Omental fat pad (tissue), 4 donors: ENCODE results near the gene ADTRP. TPM values are rescaled to one million over a fixed set of nuclear protein-coding genes. Genes with fewer than 3 reads are reported as not detected.

ENCODE experiments used
- ATAC-seq: fragments of 150-250 bp; one replicate; pipeline ENCODE4 v1.9.1; 2016; ENCODE audit warnings: mild to moderate bottlenecking, moderate library complexity; ENCODE audit not compliant: low FRiP score
- DNase-seq: peaks from one replicate; pipeline ENCODE4 v3.0.0-alpha.2; 2019; ENCODE audit warnings: low spot score
- total RNA-seq, 4 donors: library from RNA; depleted of rRNA; stranded (reverse); fragments of >200 nt; gene quantifications; one replicate each; pipeline ENCODE4 v1.1.0, GENCODE V29; 2016
- TF ChIP-seq, protein P1 (sequence below), 3 donors: fragments of 450-650 bp; IDR thresholded peaks; one replicate each; pipeline ENCODE4 v1.5.1; 2016 to 2017; ENCODE audit warnings: antibody characterized with exemption in 3 of 3, mild to moderate bottlenecking in 3 of 3, moderate library complexity in 2 of 3

Gene ADTRP
- total RNA-seq, 4 donors from 2014 or later = 0.31 to 2.4 (median 0.37) TPM; not detected in 1

DNA sequence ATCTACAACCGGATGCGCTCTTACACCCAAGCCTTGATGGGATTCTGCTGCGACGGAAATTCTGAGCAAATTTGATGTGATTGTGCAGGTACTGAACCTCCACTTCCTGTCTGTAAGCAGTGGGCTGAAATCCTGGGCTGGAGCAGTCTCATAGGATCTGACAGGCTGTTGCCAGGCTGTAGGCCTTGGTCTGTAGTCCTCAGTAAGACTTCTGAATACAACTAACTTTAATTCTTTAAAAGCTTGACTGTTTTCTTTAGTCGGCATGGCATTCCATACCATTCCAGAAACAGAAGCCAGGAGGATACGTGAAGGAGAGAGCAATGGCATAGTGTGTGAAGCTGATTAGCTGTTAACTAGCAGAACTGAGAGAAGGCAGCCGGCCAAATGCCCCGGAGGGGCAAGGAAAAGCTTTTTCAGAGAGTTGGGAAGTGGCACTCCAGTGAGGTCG is 68.3 kb downstream of the ADTRP start:
- TF ChIP-seq, protein P1, sequence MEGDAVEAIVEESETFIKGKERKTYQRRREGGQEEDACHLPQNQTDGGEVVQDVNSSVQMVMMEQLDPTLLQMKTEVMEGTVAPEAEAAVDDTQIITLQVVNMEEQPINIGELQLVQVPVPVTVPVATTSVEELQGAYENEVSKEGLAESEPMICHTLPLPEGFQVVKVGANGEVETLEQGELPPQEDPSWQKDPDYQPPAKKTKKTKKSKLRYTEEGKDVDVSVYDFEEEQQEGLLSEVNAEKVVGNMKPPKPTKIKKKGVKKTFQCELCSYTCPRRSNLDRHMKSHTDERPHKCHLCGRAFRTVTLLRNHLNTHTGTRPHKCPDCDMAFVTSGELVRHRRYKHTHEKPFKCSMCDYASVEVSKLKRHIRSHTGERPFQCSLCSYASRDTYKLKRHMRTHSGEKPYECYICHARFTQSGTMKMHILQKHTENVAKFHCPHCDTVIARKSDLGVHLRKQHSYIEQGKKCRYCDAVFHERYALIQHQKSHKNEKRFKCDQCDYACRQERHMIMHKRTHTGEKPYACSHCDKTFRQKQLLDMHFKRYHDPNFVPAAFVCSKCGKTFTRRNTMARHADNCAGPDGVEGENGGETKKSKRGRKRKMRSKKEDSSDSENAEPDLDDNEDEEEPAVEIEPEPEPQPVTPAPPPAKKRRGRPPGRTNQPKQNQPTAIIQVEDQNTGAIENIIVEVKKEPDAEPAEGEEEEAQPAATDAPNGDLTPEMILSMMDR (IDR thresholded peaks at IDR 0.05) = no peak
- no peak for DNase-seq
- ATAC-seq = no peak

DNA sequence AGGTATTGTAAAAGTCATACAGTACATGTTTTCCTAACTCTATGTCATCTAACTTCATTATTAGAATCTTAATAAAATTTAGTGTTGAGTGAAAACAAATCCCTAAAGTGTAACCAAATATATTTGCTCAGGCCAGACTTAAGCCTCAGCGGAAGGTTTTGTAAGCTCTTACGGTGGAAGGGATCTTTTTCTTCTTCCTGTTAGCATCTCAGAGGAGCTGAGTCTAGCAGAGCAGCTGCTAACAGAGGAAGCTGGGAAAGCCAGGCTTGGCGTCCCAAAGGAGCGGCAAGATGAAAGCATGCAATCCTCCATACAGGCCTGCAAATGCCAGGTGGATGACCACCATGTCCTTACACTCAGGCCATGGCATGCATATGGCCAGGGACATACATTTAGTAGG is 72.4 kb downstream of the ADTRP start:
- ATAC-seq (no peak), DNase-seq (no peak)
- TF ChIP-seq, protein P1 (IDR thresholded peaks at IDR 0.05) = no peak

DNA sequence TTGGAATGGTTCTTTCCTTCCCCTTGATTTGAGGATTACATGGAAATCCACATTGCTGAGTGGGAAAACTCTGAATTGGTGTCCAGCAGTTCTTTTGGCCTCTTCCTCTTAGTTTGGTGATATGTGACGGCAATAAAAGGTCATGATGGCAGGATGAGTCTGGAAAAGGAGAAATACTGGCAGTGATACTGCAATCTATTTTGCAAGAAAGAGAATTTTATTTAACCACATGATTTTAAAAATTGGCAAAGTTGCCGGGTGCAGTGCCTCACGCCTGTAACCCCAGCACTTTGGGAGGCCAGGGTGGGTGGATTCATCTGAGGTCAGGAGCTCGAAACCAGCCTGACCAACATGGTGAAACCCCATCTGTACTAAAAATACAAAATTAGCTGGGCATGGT is 73.1 kb downstream of the ADTRP start:
- TF ChIP-seq, protein P1 (IDR thresholded peaks at IDR 0.05) = no peak
- no peak for DNase-seq
- ATAC-seq = no peak

DNA sequence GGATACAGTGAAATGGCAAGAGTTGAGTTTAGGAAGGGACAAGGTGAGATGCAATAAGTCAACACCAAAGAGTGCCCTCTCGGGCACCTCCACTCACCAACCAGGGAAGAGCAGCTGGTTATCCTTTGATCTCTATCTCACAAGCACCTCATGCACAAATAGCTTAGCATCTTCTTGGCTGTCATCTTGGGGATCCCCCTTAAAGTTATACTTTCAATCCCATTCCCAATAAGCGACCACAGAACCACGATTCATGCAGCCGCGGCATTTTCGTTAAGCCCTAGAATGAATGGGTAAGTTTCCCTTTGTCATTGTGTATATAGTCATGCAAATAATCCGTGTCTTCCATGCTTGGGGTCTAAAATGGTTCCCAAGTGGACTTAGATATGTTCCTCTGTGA is 73.5 kb downstream of the ADTRP start:
- ATAC-seq (no peak), DNase-seq (no peak)
- TF ChIP-seq, protein P1 (IDR thresholded peaks at IDR 0.05) = no peak

DNA sequence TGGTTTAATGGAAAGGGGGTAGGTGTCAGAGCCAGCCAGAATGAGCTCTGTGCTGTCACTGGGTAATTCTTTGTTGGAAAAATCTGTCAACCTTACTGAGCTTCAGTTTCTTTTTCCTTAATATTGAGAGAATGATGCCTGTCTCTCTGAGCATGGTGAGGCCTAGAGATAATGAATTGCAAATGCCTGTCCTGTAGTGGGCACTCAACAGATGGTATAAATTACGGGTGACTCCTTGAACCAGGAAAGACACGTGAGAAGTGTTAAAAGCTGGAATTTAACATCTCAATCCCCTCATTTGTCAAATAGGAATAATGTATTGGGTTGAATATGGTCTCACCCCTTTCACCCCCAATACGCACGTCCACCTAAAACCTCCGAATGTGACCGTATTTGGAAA is 74.9 kb downstream of the ADTRP start:
- ATAC-seq = no peak
- no peak for DNase-seq
- TF ChIP-seq, protein P1 (IDR thresholded peaks at IDR 0.05) = no peak

DNA sequence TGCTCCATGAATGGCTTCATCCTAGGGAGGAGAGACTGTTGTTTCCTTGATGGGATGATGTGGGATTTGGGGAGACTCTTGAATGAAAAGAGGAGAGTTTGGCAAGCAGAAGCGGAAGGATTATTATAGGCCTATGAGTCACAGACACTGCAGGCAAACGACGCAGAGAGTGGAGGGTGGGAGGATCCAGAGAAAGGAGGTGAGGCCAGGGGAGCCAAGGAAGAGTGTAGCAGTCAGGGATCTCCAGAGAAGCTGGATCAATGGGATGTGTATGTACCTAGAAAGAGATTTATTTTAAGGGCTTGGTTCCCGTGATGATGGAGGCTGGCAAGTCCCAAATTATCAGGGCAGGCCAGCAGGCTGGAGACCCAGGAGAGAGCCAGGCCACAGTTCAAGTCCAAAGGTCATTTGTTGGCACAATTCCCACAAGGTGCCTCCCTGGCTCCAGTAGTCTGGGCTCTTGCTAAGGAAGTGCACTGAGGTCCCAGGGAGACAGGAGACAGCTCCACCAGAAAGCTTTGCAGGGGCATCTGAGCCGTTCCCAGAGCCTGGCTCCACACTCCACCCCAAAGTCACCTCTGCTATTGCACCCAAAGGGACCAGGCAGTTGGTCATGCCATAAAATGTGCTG is 76.0 kb downstream of the ADTRP start:
- DNase-seq (no peak), ATAC-seq (peak; percentile 72)
- TF ChIP-seq, protein P1 (IDR thresholded peaks at IDR 0.05) = no peak

DNA sequence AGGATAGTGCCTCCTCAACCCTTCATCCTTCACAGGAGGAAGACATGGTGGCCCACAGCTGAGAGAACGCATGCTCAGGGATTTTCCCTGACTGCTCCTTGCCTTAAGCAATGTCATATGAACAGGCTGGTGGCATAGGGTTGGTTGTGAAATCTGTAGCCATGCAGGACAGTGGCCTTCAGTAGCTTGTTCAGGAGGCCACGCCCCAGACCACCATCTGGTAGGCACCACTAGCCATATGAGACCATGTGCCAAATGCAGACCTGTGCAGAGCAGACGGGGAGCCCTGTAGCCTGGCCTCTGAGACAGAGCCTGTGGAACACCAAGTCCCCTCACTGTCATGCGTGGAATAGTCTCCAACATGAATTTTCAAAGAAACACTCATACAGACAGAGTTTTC is 76.5 kb downstream of the ADTRP start:
- TF ChIP-seq, protein P1 (IDR thresholded peaks at IDR 0.05) = no peak
- ATAC-seq = no peak

More for the DNA sequence above, 76.5 kb downstream of the ADTRP start:
- no peak for DNase-seq
